ENCODE results near the gene LRPAP1.
"Not testable (repeated sequence)": the region's sequence is repeated elsewhere in the genome, so short reads cannot be mapped to it uniquely, and the experiment has no call there.

DNA sequence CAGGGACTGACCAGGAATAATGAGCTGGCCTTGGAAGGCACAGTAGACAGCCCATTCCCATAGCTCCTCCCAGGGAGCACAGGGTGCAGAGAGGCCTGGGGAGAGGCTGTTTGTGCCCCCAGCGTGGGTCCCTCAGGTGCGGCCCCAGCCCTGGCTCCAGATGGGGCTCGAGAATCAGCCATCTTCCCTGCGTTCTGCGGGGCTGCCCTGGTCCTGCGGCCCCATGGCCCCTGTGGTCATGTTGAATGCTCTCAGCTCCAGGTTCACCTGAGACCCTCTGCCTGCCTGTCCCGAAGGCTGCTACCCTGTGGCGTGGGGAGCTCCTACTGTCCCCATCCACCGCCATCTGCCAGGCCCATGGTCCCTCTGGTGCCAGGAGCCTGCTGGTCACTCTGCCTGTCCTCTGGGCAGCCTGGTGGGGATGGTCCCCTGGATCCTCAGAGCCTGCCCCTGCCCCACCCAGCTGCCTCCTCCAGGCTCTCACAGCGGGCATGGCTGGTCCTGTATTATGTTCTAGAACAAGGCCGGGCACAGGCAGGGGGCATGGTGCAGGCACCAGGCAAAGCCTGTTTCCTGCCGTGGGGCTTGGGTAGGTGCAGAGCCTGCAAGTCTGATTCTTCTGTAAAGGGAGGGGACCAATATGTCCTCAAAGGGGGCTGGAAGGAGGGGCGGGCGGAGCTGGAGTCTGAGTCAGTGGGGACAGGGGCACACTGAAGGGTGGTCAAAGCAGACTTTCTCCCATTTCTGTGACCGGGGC, 49.3 kb upstream of the LRPAP1 start:
- not testable (repeated sequence) for TF ChIP-seq CTCF (IDR thresholded peaks at IDR 0.05; ENCODE audit: low read length); EZH2 (IDR thresholded peaks at IDR 0.05; ENCODE audit: borderline replicate concordance, low read length)

Measured in OCI-LY1 (cell line).